GM04503 (cell line): ENCODE data around the gene DUSP8.
"Not testable (repeated sequence)": the region's sequence is repeated elsewhere in the genome, so short reads cannot be mapped to it uniquely, and the experiment has no call there.

ENCODE experiments used
- DNase-seq: peaks from one replicate; pipeline ENCODE4 v3.0.0-alpha.2; 2012; ENCODE audit warnings: low read depth

The DUSP8 gene

GRCh38 chr11:1572197-1573076 lies at the start of gene DUSP8:
Gene DUSP8 (minus strand): TSS chr11:1572271. CDS start chr11:1565826, 6,445 bp downstream.
- no peak for DNase-seq

GRCh38 chr11:1619449-1619848 lies 47.4 kb upstream of the DUSP8 start:
- DNase-seq, result no peak

GRCh38 chr11:1618231-1618630 lies 46.2 kb upstream of the DUSP8 start:
- DNase-seq, result no peak

GRCh38 chr11:1608363-1608762 lies 36.3 kb upstream of the DUSP8 start, which contains the start of gene KRTAP5-3:
Gene KRTAP5-3 (minus strand): TSS chr11:1608463. CDS start chr11:1608385, 78 bp downstream.
- DNase-seq, result no peak

GRCh38 chr11:1607901-1608300 lies 35.8 kb upstream of the DUSP8 start:
- not testable (repeated sequence) for DNase-seq

- DNase-seq, result not testable (repeated sequence)
Measured at GRCh38 chr11:1607156-1607845, 35.2 kb upstream of the DUSP8 start.

- not testable (repeated sequence) for DNase-seq
Measured at GRCh38 chr11:1605923-1606322, 33.9 kb upstream of the DUSP8 start.

GRCh38 chr11:1604711-1605110 lies 32.6 kb upstream of the DUSP8 start:
- no peak for DNase-seq

- no peak for DNase-seq
Measured at GRCh38 chr11:1604181-1604580, 32.1 kb upstream of the DUSP8 start.

- no peak for DNase-seq
Measured at GRCh38 chr11:1603629-1604028, 31.6 kb upstream of the DUSP8 start.

- DNase-seq, result not testable (repeated sequence)
Measured at GRCh38 chr11:1601663-1602062, 29.6 kb upstream of the DUSP8 start.

- DNase-seq, result no peak
Measured at GRCh38 chr11:1600626-1601025, 28.6 kb upstream of the DUSP8 start.

- no peak for DNase-seq
Measured at GRCh38 chr11:1598816-1599215, 26.7 kb upstream of the DUSP8 start.

GRCh38 chr11:1598406-1598805 lies 26.3 kb upstream of the DUSP8 start:
- not testable (repeated sequence) for DNase-seq

GRCh38 chr11:1597994-1598380 lies 25.9 kb upstream of the DUSP8 start, which contains the start of gene KRTAP5-2:
Gene KRTAP5-2 (minus strand): TSS chr11:1598294. CDS start chr11:1598250, 44 bp downstream.
- no peak for DNase-seq

GRCh38 chr11:1597331-1597993 lies 25.4 kb upstream of the DUSP8 start:
- no peak for DNase-seq

- not testable (repeated sequence) for DNase-seq
Measured at GRCh38 chr11:1596576-1597121, 24.6 kb upstream of the DUSP8 start.

- DNase-seq, result not testable (repeated sequence)
Measured at GRCh38 chr11:1595994-1596575, 24.0 kb upstream of the DUSP8 start.

GRCh38 chr11:1592628-1593027 lies 20.6 kb upstream of the DUSP8 start:
- DNase-seq, result no peak

GRCh38 chr11:1589996-1590395 lies 17.9 kb upstream of the DUSP8 start:
- no peak for DNase-seq

GRCh38 chr11:1589191-1589963 lies 17.3 kb upstream of the DUSP8 start:
- DNase-seq, result not testable (repeated sequence)
